OCI-LY3 (cell line): ENCODE results near the gene FALEC.

Experiments
- EZH2phosphoT487 ChIP-seq: fragments of 200-600 bp; shearing (Covaris generic); IDR thresholded peaks from 2 replicates; pipeline ENCODE4 v1.6.1; 2018; ENCODE audit warnings: antibody characterized with exemption, mixed run types, low read depth
- TF ChIP-seq, protein P1 (sequence below): fragments of 200-600, 300-600 bp; sonication (generic); IDR thresholded peaks from 2 replicates; pipeline ENCODE4 v1.5.1; 2014; ENCODE audit warnings: antibody characterized with exemption, low read length, low read depth

GRCh38 chr1:150528196-150528595 is 12.6 kb downstream of the FALEC start:
- TF ChIP-seq, protein P1, sequence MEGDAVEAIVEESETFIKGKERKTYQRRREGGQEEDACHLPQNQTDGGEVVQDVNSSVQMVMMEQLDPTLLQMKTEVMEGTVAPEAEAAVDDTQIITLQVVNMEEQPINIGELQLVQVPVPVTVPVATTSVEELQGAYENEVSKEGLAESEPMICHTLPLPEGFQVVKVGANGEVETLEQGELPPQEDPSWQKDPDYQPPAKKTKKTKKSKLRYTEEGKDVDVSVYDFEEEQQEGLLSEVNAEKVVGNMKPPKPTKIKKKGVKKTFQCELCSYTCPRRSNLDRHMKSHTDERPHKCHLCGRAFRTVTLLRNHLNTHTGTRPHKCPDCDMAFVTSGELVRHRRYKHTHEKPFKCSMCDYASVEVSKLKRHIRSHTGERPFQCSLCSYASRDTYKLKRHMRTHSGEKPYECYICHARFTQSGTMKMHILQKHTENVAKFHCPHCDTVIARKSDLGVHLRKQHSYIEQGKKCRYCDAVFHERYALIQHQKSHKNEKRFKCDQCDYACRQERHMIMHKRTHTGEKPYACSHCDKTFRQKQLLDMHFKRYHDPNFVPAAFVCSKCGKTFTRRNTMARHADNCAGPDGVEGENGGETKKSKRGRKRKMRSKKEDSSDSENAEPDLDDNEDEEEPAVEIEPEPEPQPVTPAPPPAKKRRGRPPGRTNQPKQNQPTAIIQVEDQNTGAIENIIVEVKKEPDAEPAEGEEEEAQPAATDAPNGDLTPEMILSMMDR = no peak
- no peak for TF ChIP-seq EZH2phosphoT487
